ENCODE measurements around the gene FGD4.

Gene FGD4

GRCh38 chr12:32568228-32568627 lies 168.9 kb downstream of the FGD4 start:
- no peak for DNase-seq

GRCh38 chr12:32569259-32569658 lies 169.9 kb downstream of the FGD4 start:
- DNase-seq, result no peak

GRCh38 chr12:32574585-32574984 lies 175.2 kb downstream of the FGD4 start:
- DNase-seq, result no peak

GRCh38 chr12:32577328-32577727 lies 178.0 kb downstream of the FGD4 start:
- no peak for DNase-seq

- no peak for DNase-seq
These were observed 184.2 kb downstream of the FGD4 start for GRCh38 chr12:32583534-32583933.

- DNase-seq, result no peak
These were observed 186.3 kb downstream of the FGD4 start for GRCh38 chr12:32585680-32586079.

- no peak for DNase-seq
These were observed 187.0 kb downstream of the FGD4 start for GRCh38 chr12:32586390-32586789.

GRCh38 chr12:32587581-32588495 lies 188.5 kb downstream of the FGD4 start:
- DNase-seq, result no peak

GRCh38 chr12:32588604-32589003 lies 189.2 kb downstream of the FGD4 start:
- DNase-seq, result no peak

GRCh38 chr12:32589165-32589865 lies 190.0 kb downstream of the FGD4 start:
- DNase-seq, result no peak

- DNase-seq, result no peak
These were observed 195.9 kb downstream of the FGD4 start for GRCh38 chr12:32595251-32595650.

- DNase-seq, result no peak
These were observed 196.7 kb downstream of the FGD4 start for GRCh38 chr12:32596030-32596429.

- DNase-seq, result no peak
These were observed 199.3 kb downstream of the FGD4 start for GRCh38 chr12:32598688-32599087.

GRCh38 chr12:32600681-32601080 lies 201.3 kb downstream of the FGD4 start:
- no peak for DNase-seq

GRCh38 chr12:32603071-32603470 lies 203.7 kb downstream of the FGD4 start:
- no peak for DNase-seq

GRCh38 chr12:32603858-32604257 lies 204.5 kb downstream of the FGD4 start:
- no peak for DNase-seq

- no peak for DNase-seq
These were observed 205.2 kb downstream of the FGD4 start for GRCh38 chr12:32604565-32604964.

- DNase-seq, result no peak
These were observed 206.2 kb downstream of the FGD4 start for GRCh38 chr12:32605326-32606095.

GRCh38 chr12:32606443-32606842 lies 207.1 kb downstream of the FGD4 start:
- DNase-seq, result no peak

GRCh38 chr12:32609966-32610365 lies 210.6 kb downstream of the FGD4 start:
- DNase-seq, result no peak

- no peak for DNase-seq
These were observed 212.6 kb downstream of the FGD4 start for GRCh38 chr12:32611986-32612385.

- no peak for DNase-seq
These were observed 213.6 kb downstream of the FGD4 start for GRCh38 chr12:32612658-32613614.
